ENCODE results near the gene CFAP141.

The CFAP141 gene

DNA sequence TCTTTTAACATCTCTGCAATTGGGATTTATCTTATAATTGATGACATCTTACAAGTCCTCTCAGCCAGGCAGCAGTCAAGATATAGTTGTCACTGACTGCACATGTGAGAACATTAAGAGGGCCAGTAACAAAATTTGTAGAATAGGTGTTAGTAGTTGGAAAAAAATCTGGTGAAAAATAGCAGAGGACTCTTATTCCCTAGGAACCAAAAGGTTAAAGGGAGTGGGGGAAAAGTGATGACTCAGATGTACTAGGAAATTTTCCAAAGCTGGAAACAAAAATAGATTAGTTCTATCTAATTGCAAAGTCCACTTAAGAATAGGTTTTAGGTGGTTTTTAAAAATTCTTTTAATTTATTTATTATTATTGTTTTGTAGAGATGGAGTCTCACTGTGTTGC is 54.8 kb downstream of the CFAP141 start:
- H3K4me1 ChIP-seq (ENCODE audit: control insufficient read depth, insufficient read depth, low read length), result peaks cover 7% of the 10 kb centered on the region; the same call in 1 of the 2 replicates
- H3K36me3 ChIP-seq (ENCODE audit: control insufficient read depth, insufficient read depth, low read length), result peaks cover 14% of the 10 kb centered on the region
- no peak overlapping the region for H3K4me3 ChIP-seq (ENCODE audit: low read depth, low read length)
- H3K9me3 ChIP-seq (ENCODE audit: control insufficient read depth, insufficient read depth, low read length), result no peaks in the 10 kb centered on the region
- no peak overlapping the region for H3K9ac ChIP-seq (ENCODE audit: low read depth, low read length)
- H3K27me3 ChIP-seq (ENCODE audit: control insufficient read depth, insufficient read depth, low read length), result no peaks in the 10 kb centered on the region
- H3K27ac ChIP-seq (ENCODE audit: low read depth, low read length), result no peak overlapping the region
